Transverse colon (tissue), 4 donors: ENCODE data around the gene NHS.

Experiments
- POLR2AphosphoS5 ChIP-seq, 3 donors: sonication (generic); formaldehyde crosslinking; IDR thresholded peaks; one replicate each; pipeline ENCODE4 v1.6.1; 2016; ENCODE audit warnings: antibody characterized with exemption in 3 of 3
- TF ChIP-seq, protein P1 (sequence below), 5 experiments: fragments of 200-600 bp in 3 of 5; fragments of 450-650 bp in 2 of 5; sonication (generic) in 3 of 5; IDR thresholded peaks; 1 replicate in 2 of 5; 2 replicates in 3 of 5; pipeline ENCODE4 v1.5.1; 2016 to 2017; ENCODE audit warnings: antibody characterized with exemption in 5 of 5, inconsistent platforms in 3 of 5, mild to moderate bottlenecking in 2 of 5, moderate library complexity in 1 of 5

GRCh38 chrX:17410651-17411050, 35.7 kb downstream of the NHS start:
- TF ChIP-seq, protein P1, sequence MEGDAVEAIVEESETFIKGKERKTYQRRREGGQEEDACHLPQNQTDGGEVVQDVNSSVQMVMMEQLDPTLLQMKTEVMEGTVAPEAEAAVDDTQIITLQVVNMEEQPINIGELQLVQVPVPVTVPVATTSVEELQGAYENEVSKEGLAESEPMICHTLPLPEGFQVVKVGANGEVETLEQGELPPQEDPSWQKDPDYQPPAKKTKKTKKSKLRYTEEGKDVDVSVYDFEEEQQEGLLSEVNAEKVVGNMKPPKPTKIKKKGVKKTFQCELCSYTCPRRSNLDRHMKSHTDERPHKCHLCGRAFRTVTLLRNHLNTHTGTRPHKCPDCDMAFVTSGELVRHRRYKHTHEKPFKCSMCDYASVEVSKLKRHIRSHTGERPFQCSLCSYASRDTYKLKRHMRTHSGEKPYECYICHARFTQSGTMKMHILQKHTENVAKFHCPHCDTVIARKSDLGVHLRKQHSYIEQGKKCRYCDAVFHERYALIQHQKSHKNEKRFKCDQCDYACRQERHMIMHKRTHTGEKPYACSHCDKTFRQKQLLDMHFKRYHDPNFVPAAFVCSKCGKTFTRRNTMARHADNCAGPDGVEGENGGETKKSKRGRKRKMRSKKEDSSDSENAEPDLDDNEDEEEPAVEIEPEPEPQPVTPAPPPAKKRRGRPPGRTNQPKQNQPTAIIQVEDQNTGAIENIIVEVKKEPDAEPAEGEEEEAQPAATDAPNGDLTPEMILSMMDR (IDR thresholded peaks at IDR 0.05): no peak
- TF ChIP-seq POLR2AphosphoS5 (IDR thresholded peaks at IDR 0.05): no peak
